Measurements from ENCODE around the gene PPFIBP2. TPM values are rescaled to one million over a fixed set of nuclear protein-coding genes. Genes with fewer than 3 reads are reported as not detected.

PPFIBP2 gene
- total RNA-seq, 4 donors from 2014 or later = 28.1 to 61.1 (median 49.4) TPM

- DNase-seq = no peak
- TF ChIP-seq CTCF (IDR thresholded peaks at IDR 0.05) (no peak), POLR2A (IDR thresholded peaks at IDR 0.05) (no peak)
- WGBS, 2 donors = 55 to 70% methylated on average over 4 of the region's 6 CpGs
- no peak overlapping the region for H3K4me3 ChIP-seq
- peak overlapping the region in 1 of 4 donors; percentile 55 for H3K27ac ChIP-seq
- H3K36me3 ChIP-seq = no peaks in the 10 kb centered on the region
- H3K4me1 ChIP-seq = peaks cover 18 to 65% (median 22%) of the 10 kb centered on the region in 3 donors
- no peaks in the 10 kb centered on the region for H3K27me3 ChIP-seq
- H3K9me3 ChIP-seq = no peaks in the 10 kb centered on the region
- intact Hi-C loops (cut with DNase I) = no loop called here
Observed at GRCh38 chr11:7523416-7524210, 9.8 kb downstream of the PPFIBP2 start.

GRCh38 chr11:7524462-7525235, 10.8 kb downstream of the PPFIBP2 start:
- Histone ChIP-seq H3K9me3 (no peaks in the 10 kb centered on the region), H3K4me3 (peak overlapping the region in 1 of 4 donors; percentile 37), H3K4me1 (peaks cover 18 to 75% (median 22%) of the 10 kb centered on the region in 3 donors), H3K27me3 (no peaks in the 10 kb centered on the region), H3K36me3 (no peaks in the 10 kb centered on the region), H3K27ac (peak overlapping the region in 3 of 4 donors; percentile 20 to 63 (median 55))
- DNase-seq = no peak
- no peak for TF ChIP-seq CTCF (IDR thresholded peaks at IDR 0.05)
- 44 to 60% methylated on average over 5 to 6 of the region's 6 CpGs for WGBS, 2 donors
- intact Hi-C loops (cut with DNase I) = no loop called here

GRCh38 chr11:7525424-7525823, 11.6 kb downstream of the PPFIBP2 start:
- peaks cover 18 to 81% (median 22%) of the 10 kb centered on the region in 3 donors for H3K4me1 ChIP-seq
- TF ChIP-seq CTCF (IDR thresholded peaks at IDR 0.05) (no peak), POLR2A (IDR thresholded peaks at IDR 0.05) (no peak)
- intact Hi-C loops (cut with DNase I) = no loop called here
- H3K27me3 ChIP-seq = no peaks in the 10 kb centered on the region
- no peaks in the 10 kb centered on the region for H3K36me3 ChIP-seq
- no peak overlapping the region for H3K4me3 ChIP-seq
- H3K9me3 ChIP-seq = no peaks in the 10 kb centered on the region
- WGBS, 2 donors = 95 to 100% methylated on average over 4 of the region's 4 CpGs
- no peak overlapping the region for H3K27ac ChIP-seq
- no peak for DNase-seq

GRCh38 chr11:7527029-7527428, 13.2 kb downstream of the PPFIBP2 start:
- H3K4me1 ChIP-seq = peaks cover 14 to 74% (median 15%) of the 10 kb centered on the region in 3 donors
- no peaks in the 10 kb centered on the region for H3K36me3 ChIP-seq
- H3K4me3 ChIP-seq = no peak overlapping the region
- intact Hi-C loops (cut with DNase I) = no loop called here
- H3K27ac ChIP-seq = no peak overlapping the region
- no peak for DNase-seq
- no peaks in the 10 kb centered on the region for H3K27me3 ChIP-seq
- TF ChIP-seq CTCF (IDR thresholded peaks at IDR 0.05) (no peak), POLR2A (IDR thresholded peaks at IDR 0.05) (no peak)
- WGBS, 2 donors = 40 to 43% methylated on average over 1 of the region's 1 CpG
- no peaks in the 10 kb centered on the region for H3K9me3 ChIP-seq

GRCh38 chr11:7528514-7529049, 14.8 kb downstream of the PPFIBP2 start:
- WGBS, 2 donors = 86 to 87% methylated on average over 4 of the region's 4 CpGs
- Histone ChIP-seq H3K27ac (peak overlapping the region in 3 of 4 donors; percentile 2 to 10 (median 6)), H3K27me3 (no peaks in the 10 kb centered on the region), H3K4me3 (no peak overlapping the region), H3K4me1 (peaks cover 14 to 62% (median 15%) of the 10 kb centered on the region in 3 donors), H3K9me3 (no peaks in the 10 kb centered on the region), H3K36me3 (no peaks in the 10 kb centered on the region)
- intact Hi-C loops (cut with DNase I) = no loop called here
- TF ChIP-seq POLR2A (IDR thresholded peaks at IDR 0.05) = no peak
- no peak for TF ChIP-seq CTCF (IDR thresholded peaks at IDR 0.05)
- DNase-seq = no peak

Data from esophagus squamous epithelium (tissue), 5 donors.